SK-N-SH (cell line): ENCODE data around the gene TMPRSS2. TPM values are rescaled to one million over a fixed set of nuclear protein-coding genes. Genes with fewer than 3 reads are reported as not detected.

ENCODE experiments used
- CTCF ChIA-PET: fragments of 300-600, 350-600 bp; formaldehyde crosslinking; extraction: SDS; loops from one replicate; lab custom pipeline; 2021; lab: Yijun Ruan, JAX
- POLR2A ChIA-PET: fragments of 350-600 bp; sonication (Branson Sonifier 250); formaldehyde crosslinking; extraction: SDS; loops from one replicate; lab custom pipeline; 2020; ENCODE audit warnings: antibody characterized with exemption, inconsistent platforms; lab: Yijun Ruan, JAX
- DNase-seq: peaks from one replicate; pipeline ENCODE4 v3.0.0; 2012
- H2AFZ ChIP-seq: fragments of 200-600 bp; sonication (generic); 2 replicates; pipeline ENCODE4 v1.8.1; 2016; ENCODE audit warnings: antibody characterized with exemption, mild to moderate bottlenecking, low read depth
- H3F3A ChIP-seq: fragments of 200-600 bp; sonication (generic); replicated peaks from 2 replicates; pipeline ENCODE3; 2016; ENCODE audit warnings: antibody characterized with exemption, mild to moderate bottlenecking; ENCODE audit not compliant: insufficient read depth
- H3K27ac ChIP-seq, 2 experiments: fragments of 200-500 bp in 1 of 2; fragments of 200-600 bp in 1 of 2; sonication (Bioruptor generic) in 1 of 2; sonication (generic), shearing (Covaris generic) in 1 of 2; 2 replicates each; pipeline versions ENCODE4 v1.5.1 to v1.6.1; 2014 to 2016; ENCODE audit warnings: low read depth in 2 of 2, inconsistent platforms in 1 of 2, low read length in 1 of 2, mild to moderate bottlenecking in 1 of 2, mixed read lengths in 1 of 2
- H3K27me3 ChIP-seq: fragments of 200-600 bp; sonication (generic), shearing (Covaris generic); 2 replicates; pipeline ENCODE4 v1.6.1; 2016; ENCODE audit warnings: mixed run types; ENCODE audit not compliant: insufficient read depth
- H3K36me3 ChIP-seq, 2 experiments: fragments of 200-500 bp in 1 of 2; fragments of 200-600 bp in 1 of 2; sonication (Bioruptor generic) in 1 of 2; sonication (generic) in 1 of 2; replicated peaks in 1 of 2; 2 replicates each; pipeline versions ENCODE3 to v1.5.1; 2014 to 2016; ENCODE audit warnings: low read length in 1 of 2, mild to moderate bottlenecking in 1 of 2; ENCODE audit not compliant: insufficient read depth in 2 of 2, control insufficient read depth in 1 of 2
- H3K4me1 ChIP-seq, 2 experiments: fragments of 200-500 bp in 1 of 2; fragments of 200-600 bp in 1 of 2; sonication (Bioruptor generic) in 1 of 2; sonication (generic), shearing (Covaris generic) in 1 of 2; 2 replicates each; pipeline versions ENCODE4 v1.5.1 to v1.6.1; 2014 to 2016; ENCODE audit warnings: low read depth in 1 of 2, low read length in 1 of 2, mixed run types in 1 of 2; ENCODE audit not compliant: insufficient read depth in 2 of 2, control insufficient read depth in 1 of 2
- H3K4me2 ChIP-seq: fragments of 200-600 bp; sonication (generic), shearing (Covaris generic); 2 replicates; pipeline ENCODE4 v1.6.1; 2017; ENCODE audit warnings: mixed run types
- H3K4me3 ChIP-seq, 2 experiments: fragments of 200-500 bp in 1 of 2; fragments of 200-600 bp in 1 of 2; sonication (Bioruptor generic) in 1 of 2; sonication (generic), shearing (Covaris generic) in 1 of 2; 2 replicates each; pipeline versions ENCODE4 v1.5.1 to v1.8.1; 2014 to 2016; ENCODE audit warnings: low read depth in 2 of 2, inconsistent platforms in 1 of 2, low read length in 1 of 2, mild to moderate bottlenecking in 1 of 2, mixed read lengths in 1 of 2, moderate library complexity in 1 of 2
- H3K79me2 ChIP-seq: fragments of 200-600 bp; sonication (generic); 2 replicates; pipeline ENCODE4 v1.8.1; 2017; ENCODE audit warnings: mild to moderate bottlenecking; ENCODE audit not compliant: insufficient read depth
- H3K9ac ChIP-seq: fragments of 200-600 bp; sonication (generic); 2 replicates; pipeline ENCODE4 v1.6.1; 2017; ENCODE audit warnings: mixed run types
- H3K9me2 ChIP-seq: fragments of 200-600 bp; sonication (generic); 2 replicates; pipeline ENCODE4 v1.6.1; 2017; ENCODE audit warnings: mixed run types
- H3K9me3 ChIP-seq: fragments of 200-600 bp; sonication (generic); 2 replicates; pipeline ENCODE4 v1.6.1; 2017; ENCODE audit warnings: mixed run types, mild to moderate bottlenecking, moderate library complexity
- H4K20me1 ChIP-seq: fragments of 200-600 bp; sonication (generic); 2 replicates; pipeline ENCODE4 v1.6.1; 2017; ENCODE audit warnings: mild to moderate bottlenecking, mixed run types; ENCODE audit not compliant: insufficient read depth
- CHD2 ChIP-seq: fragments of 150-350 bp; IDR thresholded peaks from 2 replicates; pipeline ENCODE4 v1.6.1; 2018; ENCODE audit warnings: low read length; ENCODE audit not compliant: partially characterized antibody
- ELF1 ChIP-seq: IDR thresholded peaks from 2 replicates; pipeline ENCODE4 v1.4.0; 2012
- EP300 ChIP-seq, 2 experiments: IDR thresholded peaks; 2 replicates each; pipeline versions ENCODE4 v1.4.0 to v1.6.1; 2012; ENCODE audit warnings: borderline replicate concordance in 1 of 2, low read depth in 1 of 2, low read length in 1 of 2
- EZH2phosphoT487 ChIP-seq: fragments of 200-600 bp; sonication (generic); IDR thresholded peaks from 2 replicates; pipeline ENCODE4 v1.6.1; 2017; ENCODE audit warnings: low read depth, mixed run types, mild to moderate bottlenecking, antibody characterized with exemption, moderate library complexity, borderline replicate concordance
- FOXJ3 ChIP-seq: sonication (generic); formaldehyde crosslinking; IDR thresholded peaks from 2 replicates; pipeline ENCODE4 v1.5.1; 2020; ENCODE audit warnings: mild to moderate bottlenecking, missing genetic modification reagents
- GABPA ChIP-seq: IDR thresholded peaks from 2 replicates; pipeline ENCODE4 v1.4.0; 2012; ENCODE audit warnings: low read depth, mild to moderate bottlenecking
- MEF2A ChIP-seq: IDR thresholded peaks from 2 replicates; pipeline ENCODE4 v1.4.0; 2012; ENCODE audit warnings: low read depth, borderline replicate concordance
- MXI1 ChIP-seq: IDR thresholded peaks from 2 replicates; pipeline ENCODE4 v1.6.1; 2012; ENCODE audit warnings: mild to moderate bottlenecking, low read depth, low read length, improper control_type of control experiment
- POLR2AphosphoS5 ChIP-seq: IDR thresholded peaks from 2 replicates; pipeline ENCODE4 v1.6.1; 2012; ENCODE audit warnings: low read depth, low read length
- RCOR1 ChIP-seq: fragments of 150-350 bp; IDR thresholded peaks from 2 replicates; pipeline ENCODE4 v1.6.1; 2017; ENCODE audit warnings: antibody characterized with exemption, low read length
- RFX5 ChIP-seq: IDR thresholded peaks from 2 replicates; pipeline ENCODE4 v1.6.1; 2012; ENCODE audit warnings: mild to moderate bottlenecking, improper control_type of control experiment, low read length
- RXRA ChIP-seq: IDR thresholded peaks from 2 replicates; pipeline ENCODE4 v1.4.0; 2012; ENCODE audit warnings: low read depth, mild to moderate bottlenecking, borderline replicate concordance
- SMC3 ChIP-seq: IDR thresholded peaks from 2 replicates; pipeline ENCODE4 v1.6.1; 2012; ENCODE audit warnings: low read depth, low read length, improper control_type of control experiment
- TCF12 ChIP-seq: IDR thresholded peaks from 2 replicates; pipeline ENCODE4 v1.4.0; 2012
- WGBS: methylation state at CpG from one replicate; pipeline ENCODE4 v1.1.6; 2017; ENCODE audit warnings: low lambda C conversion rate; 5-methylcytosine and 5-hydroxymethylcytosine counted together
- polyA plus RNA-seq, 3 experiments: library from polyadenylated mRNA; depleted of rRNA; stranded (reverse); fragments of >200 nt; gene quantifications; 2 replicates each; pipeline ENCODE4 v1.2.3, GENCODE V29; 2012
- TF ChIP-seq, protein P1 (sequence below): IDR thresholded peaks from 2 replicates; pipeline ENCODE4; 2012
- TF ChIP-seq, protein P2 (sequence below): IDR thresholded peaks from 2 replicates; pipeline ENCODE4 v1.6.1; 2012; ENCODE audit warnings: mild to moderate bottlenecking, low read depth, low read length, moderate library complexity
- TF ChIP-seq, protein P3 (sequence below): IDR thresholded peaks from 2 replicates; pipeline ENCODE4 v1.4.0; 2012; ENCODE audit warnings: low read depth

The TMPRSS2 gene
- polyA plus RNA-seq, 1 of the 3 experiments (the other 2 are of a cell fraction): not detected

DNA sequence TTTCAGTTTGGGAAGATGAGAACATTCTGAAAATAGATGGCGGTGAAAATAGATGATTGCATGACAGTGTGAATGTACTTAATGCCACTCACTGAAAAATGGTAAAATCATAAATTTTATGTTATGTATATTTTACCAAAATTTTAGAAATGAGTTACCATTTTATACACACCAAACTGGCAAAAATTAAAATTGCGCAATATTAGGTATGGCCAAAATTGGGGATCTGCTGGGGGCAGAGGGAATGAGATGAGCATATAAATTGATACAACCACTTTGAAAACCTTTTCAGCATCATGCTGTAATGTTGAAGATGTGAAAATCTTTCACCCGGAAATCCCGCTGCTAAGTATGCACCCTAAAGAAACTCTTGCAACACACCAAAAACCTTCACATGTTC is 10.8 kb upstream of the TMPRSS2 start:
- no peak overlapping the region for H2AFZ ChIP-seq
- 86% methylated on average over 4 of the region's 4 CpGs for WGBS
- ChIA-PET CTCF (no interaction called here), POLR2A (no interaction called here)
- no peaks in the 10 kb centered on the region for H3K4me1 ChIP-seq
- H3K36me3 ChIP-seq: no peaks in the 10 kb centered on the region
- H3K9ac ChIP-seq: no peak overlapping the region
- no peak for DNase-seq
- H3K4me2 ChIP-seq: no peak overlapping the region
- no peaks in the 10 kb centered on the region for H3K79me2 ChIP-seq
- no peaks in the 10 kb centered on the region for H3K9me2 ChIP-seq
- H4K20me1 ChIP-seq: no peaks in the 10 kb centered on the region
- no peak overlapping the region for H3K27ac ChIP-seq
- H3F3A ChIP-seq: no peaks in the 10 kb centered on the region
- no peak overlapping the region for H3K4me3 ChIP-seq
- TF ChIP-seq EZH2phosphoT487: no peak
- no peak for TF ChIP-seq MEF2A
- TF ChIP-seq RXRA: no peak
- no peak for TF ChIP-seq MXI1
- TF ChIP-seq RCOR1: no peak
- no peak for TF ChIP-seq POLR2AphosphoS5
- no peak for TF ChIP-seq SMC3
- TF ChIP-seq FOXJ3 (CRISPR knock-in tag): no peak
- no peak for TF ChIP-seq GABPA
- TF ChIP-seq, protein P1, sequence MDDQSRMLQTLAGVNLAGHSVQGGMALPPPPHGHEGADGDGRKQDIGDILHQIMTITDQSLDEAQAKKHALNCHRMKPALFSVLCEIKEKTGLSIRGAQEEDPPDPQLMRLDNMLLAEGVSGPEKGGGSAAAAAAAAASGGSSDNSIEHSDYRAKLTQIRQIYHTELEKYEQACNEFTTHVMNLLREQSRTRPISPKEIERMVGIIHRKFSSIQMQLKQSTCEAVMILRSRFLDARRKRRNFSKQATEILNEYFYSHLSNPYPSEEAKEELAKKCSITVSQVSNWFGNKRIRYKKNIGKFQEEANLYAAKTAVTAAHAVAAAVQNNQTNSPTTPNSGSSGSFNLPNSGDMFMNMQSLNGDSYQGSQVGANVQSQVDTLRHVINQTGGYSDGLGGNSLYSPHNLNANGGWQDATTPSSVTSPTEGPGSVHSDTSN: no peak
- TF ChIP-seq TCF12: no peak
- TF ChIP-seq, protein P2, sequence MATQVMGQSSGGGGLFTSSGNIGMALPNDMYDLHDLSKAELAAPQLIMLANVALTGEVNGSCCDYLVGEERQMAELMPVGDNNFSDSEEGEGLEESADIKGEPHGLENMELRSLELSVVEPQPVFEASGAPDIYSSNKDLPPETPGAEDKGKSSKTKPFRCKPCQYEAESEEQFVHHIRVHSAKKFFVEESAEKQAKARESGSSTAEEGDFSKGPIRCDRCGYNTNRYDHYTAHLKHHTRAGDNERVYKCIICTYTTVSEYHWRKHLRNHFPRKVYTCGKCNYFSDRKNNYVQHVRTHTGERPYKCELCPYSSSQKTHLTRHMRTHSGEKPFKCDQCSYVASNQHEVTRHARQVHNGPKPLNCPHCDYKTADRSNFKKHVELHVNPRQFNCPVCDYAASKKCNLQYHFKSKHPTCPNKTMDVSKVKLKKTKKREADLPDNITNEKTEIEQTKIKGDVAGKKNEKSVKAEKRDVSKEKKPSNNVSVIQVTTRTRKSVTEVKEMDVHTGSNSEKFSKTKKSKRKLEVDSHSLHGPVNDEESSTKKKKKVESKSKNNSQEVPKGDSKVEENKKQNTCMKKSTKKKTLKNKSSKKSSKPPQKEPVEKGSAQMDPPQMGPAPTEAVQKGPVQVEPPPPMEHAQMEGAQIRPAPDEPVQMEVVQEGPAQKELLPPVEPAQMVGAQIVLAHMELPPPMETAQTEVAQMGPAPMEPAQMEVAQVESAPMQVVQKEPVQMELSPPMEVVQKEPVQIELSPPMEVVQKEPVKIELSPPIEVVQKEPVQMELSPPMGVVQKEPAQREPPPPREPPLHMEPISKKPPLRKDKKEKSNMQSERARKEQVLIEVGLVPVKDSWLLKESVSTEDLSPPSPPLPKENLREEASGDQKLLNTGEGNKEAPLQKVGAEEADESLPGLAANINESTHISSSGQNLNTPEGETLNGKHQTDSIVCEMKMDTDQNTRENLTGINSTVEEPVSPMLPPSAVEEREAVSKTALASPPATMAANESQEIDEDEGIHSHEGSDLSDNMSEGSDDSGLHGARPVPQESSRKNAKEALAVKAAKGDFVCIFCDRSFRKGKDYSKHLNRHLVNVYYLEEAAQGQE: no peak
- no peak for TF ChIP-seq ELF1
- no peaks in the 10 kb centered on the region for H3K9me3 ChIP-seq
- H3K27me3 ChIP-seq: no peaks in the 10 kb centered on the region

DNA sequence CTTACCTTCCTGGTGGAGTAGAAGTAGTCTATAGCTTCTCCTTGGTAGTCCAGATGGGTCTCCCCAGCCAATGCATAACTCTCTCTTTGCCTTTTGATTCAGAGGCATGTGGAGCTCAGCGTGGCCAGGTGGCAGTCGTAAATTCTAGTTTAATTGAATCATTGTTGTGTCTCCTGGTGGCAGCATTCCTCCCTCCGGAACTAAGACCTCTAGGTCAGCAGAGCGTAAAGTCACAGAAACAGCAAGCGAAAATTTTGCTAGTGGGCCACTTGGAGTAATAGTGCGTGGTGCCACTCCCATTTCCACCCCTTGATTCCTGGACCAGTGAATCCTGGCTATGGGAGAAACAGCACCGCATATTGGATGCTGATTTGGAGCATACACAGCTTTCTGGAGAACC is 3.9 kb upstream of the TMPRSS2 start:
- Histone ChIP-seq H3F3A (no peaks in the 10 kb centered on the region), H3K36me3 (no peaks in the 10 kb centered on the region), H3K9ac (no peak overlapping the region), H3K4me2 (no peak overlapping the region), H3K79me2 (no peaks in the 10 kb centered on the region), H2AFZ (no peak overlapping the region), H3K9me3 (no peaks in the 10 kb centered on the region), H3K9me2 (no peaks in the 10 kb centered on the region)
- WGBS: 7% methylated on average over 5 of the region's 7 CpGs
- CTCF ChIA-PET: interaction anchor here (0.9 kb wide), 1 partner anchor 51 kb away, joined by 3 read pairs; no protein-coding TSS in a partner anchor
- no peak for DNase-seq
- POLR2A ChIA-PET: no interaction called here
- TF ChIP-seq, protein P2: no peak
- TF ChIP-seq, protein P1: no peak
- TF ChIP-seq CHD2 (no peak), EZH2phosphoT487 (no peak), RFX5 (no peak), SMC3 (no peak), RCOR1 (no peak), EP300 (IDR thresholded peaks at IDR 0.05; ENCODE audit: borderline replicate concordance in 1 of 2, low read depth in 1 of 2, low read length in 1 of 2) (no peak)
- TF ChIP-seq, protein P3, sequence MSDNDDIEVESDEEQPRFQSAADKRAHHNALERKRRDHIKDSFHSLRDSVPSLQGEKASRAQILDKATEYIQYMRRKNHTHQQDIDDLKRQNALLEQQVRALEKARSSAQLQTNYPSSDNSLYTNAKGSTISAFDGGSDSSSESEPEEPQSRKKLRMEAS: no peak
- TF ChIP-seq, all 33 proteins: peak for 0
- no peak overlapping the region for H3K4me3 ChIP-seq
- no peaks in the 10 kb centered on the region for H4K20me1 ChIP-seq
- no peaks in the 10 kb centered on the region for H3K4me1 ChIP-seq
- no peak overlapping the region for H3K27ac ChIP-seq
- H3K27me3 ChIP-seq: peaks cover 17% of the 10 kb centered on the region; the same call in 1 of the 2 replicates
